T-cell (primary cell): ENCODE measurements around the gene CTNNA3. TPM values are rescaled to one million over a fixed set of nuclear protein-coding genes. Genes with fewer than 3 reads are reported as not detected.
"Not testable (repeated sequence)": the region's sequence is repeated elsewhere in the genome, so short reads cannot be mapped to it uniquely, and the experiment has no call there.

Source experiments
- ATAC-seq, 4 experiments: fragments of 200-7000 bp in 3 of 4; fragments of 150-1000 bp in 1 of 4; cut with Tn5 transposase; replicated peaks in 1 of 4; 1 replicate in 3 of 4; 2 replicates in 1 of 4; pipeline ENCODE4 v1.10.0; 2021; ENCODE audit warnings: moderate library complexity in 3 of 4, mild to moderate bottlenecking in 2 of 4, moderate number of reproducible peaks in 1 of 4
- CTCF ChIA-PET, 2 donors: fragments of 300-600 bp; sonication (Branson Sonifier 250); formaldehyde crosslinking; loops; one replicate each; lab custom pipeline; 2022; ENCODE audit warnings: antibody characterized with exemption in 2 of 2; lab: Charles Lee
- POLR2A ChIA-PET, 2 donors: fragments of 300-600 bp; sonication (Branson Sonifier 250); formaldehyde crosslinking; loops; one replicate each; lab custom pipeline; 2022; ENCODE audit warnings: antibody characterized with exemption in 2 of 2; lab: Charles Lee
- DNase-seq, 35 experiments: peaks; one replicate each; pipeline versions ENCODE4 v3.0.0 to v3.0.0-alpha.2; 2013 to 2023
- H3K27ac ChIP-seq: one replicate; pipeline ENCODE4 v1.5.1; 2013; ENCODE audit warnings: low read length
- H3K27me3 ChIP-seq, 2 experiments: replicated peaks in 1 of 2; 1 replicate in 1 of 2; 2 replicates in 1 of 2; pipeline versions ENCODE4 v1.6.1 to v1.7.0; 2013; ENCODE audit warnings: low read length in 1 of 2, mixed read lengths in 1 of 2; ENCODE audit not compliant: control insufficient read depth in 2 of 2, insufficient read depth in 2 of 2; ENCODE audit errors: extremely low read depth in 1 of 2
- H3K36me3 ChIP-seq, 2 donors: 1 replicate in 1 of 2; 2 replicates in 1 of 2; pipeline versions ENCODE4 v1.6.1 to v1.7.0; 2013; ENCODE audit warnings: low read length in 1 of 2; ENCODE audit not compliant: control insufficient read depth in 2 of 2, insufficient read depth in 1 of 2; ENCODE audit errors: extremely low read depth in 1 of 2
- H3K4me1 ChIP-seq, 2 experiments: 1 replicate in 1 of 2; 2 replicates in 1 of 2; pipeline versions ENCODE4 v1.6.1 to v1.7.0; 2013; ENCODE audit warnings: low read length in 2 of 2, mixed read lengths in 1 of 2; ENCODE audit not compliant: insufficient read depth in 2 of 2, control insufficient read depth in 1 of 2; ENCODE audit errors: extremely low read depth in 1 of 2
- H3K4me3 ChIP-seq, 2 donors: 1 replicate in 1 of 2; 2 replicates in 1 of 2; pipeline versions ENCODE4 v1.5.1 to v1.7.0; 2013; ENCODE audit warnings: mild to moderate bottlenecking in 2 of 2, low read length in 1 of 2, moderate library complexity in 1 of 2; ENCODE audit not compliant: control insufficient read depth in 1 of 2; ENCODE audit errors: extremely low read depth in 1 of 2
- H3K9me3 ChIP-seq: 2 replicates; pipeline ENCODE4 v1.7.0; 2013
- H3K27ac Mint-ChIP-seq, 2 donors: one replicate each; pipeline ENCODE4 v1.8.0; 2020 to 2021; ENCODE audit warnings: mild to moderate bottlenecking in 2 of 2, mixed read lengths in 2 of 2
- H3K27me3 Mint-ChIP-seq, 2 donors: one replicate each; pipeline ENCODE4 v1.8.0; 2021 to 2022; ENCODE audit warnings: mixed read lengths in 2 of 2
- H3K36me3 Mint-ChIP-seq: one replicate; pipeline ENCODE4 v1.8.0; 2021; ENCODE audit warnings: mixed read lengths
- H3K4me1 Mint-ChIP-seq, 3 donors: one replicate each; pipeline ENCODE4 v1.8.0; 2020 to 2022; ENCODE audit warnings: mixed read lengths in 3 of 3, mild to moderate bottlenecking in 1 of 3
- H3K4me3 Mint-ChIP-seq, 3 donors: one replicate each; pipeline ENCODE4 v1.8.0; 2020 to 2022; ENCODE audit warnings: mild to moderate bottlenecking in 3 of 3, mixed read lengths in 3 of 3, moderate library complexity in 3 of 3
- H3K9me3 Mint-ChIP-seq, 3 donors: one replicate each; pipeline ENCODE4 v1.8.0; 2020 to 2022; ENCODE audit warnings: mixed read lengths in 3 of 3
- WGBS: methylation state at CpG from one replicate; pipeline ENCODE4 v1.1.5; 2013; ENCODE audit warnings: missing lambda C conversion rate; ENCODE audit not compliant: insufficient coverage; 5-methylcytosine and 5-hydroxymethylcytosine counted together
- total RNA-seq, 35 experiments: library from RNA in 6 of 35; stranded (reverse) in 6 of 35; fragments of 120-200 nt in 1 of 35; gene quantifications; one replicate each; pipeline versions ENCODE4 v1.2.1 to v1.2.4 and lab custom pipeline; 2013 to 2026

The CTNNA3 gene
- total RNA-seq, 5 donors from 2014 or later (not counting 1 experiment from before 2014, with no cell fraction given) = 0.88 TPM; not detected in 4

- Histone ChIP-seq H3K9me3 (peaks cover 4% of the 10 kb centered on the region), H3K36me3 (no peaks in the 10 kb centered on the region), H3K4me3 (no peak overlapping the region), H3K27me3 (peaks cover 0 to 5% of the 10 kb centered on the region in 2 experiments), H3K4me1 (no peaks in the 10 kb centered on the region), H3K27ac (no peak overlapping the region)
- H3K27ac Mint-ChIP-seq = no peak overlapping the region
- POLR2A ChIA-PET = no interaction called here
- H3K4me1 Mint-ChIP-seq = no peaks in the 10 kb centered on the region
- peaks cover 4 to 8% of the 10 kb centered on the region in 2 donors for H3K27me3 Mint-ChIP-seq
- ATAC-seq = no peak
- DNase-seq = no peak
- peaks cover 16 to 57% (median 44%) of the 10 kb centered on the region in 3 donors for H3K9me3 Mint-ChIP-seq
- WGBS = no CpG with 5 or more reads among the region's 2 CpGs
- CTCF ChIA-PET = no interaction called here
- H3K4me3 Mint-ChIP-seq = no peak overlapping the region
- peaks cover 15% of the 10 kb centered on the region for H3K36me3 Mint-ChIP-seq
These were observed 108.2 kb downstream of the CTNNA3 start for GRCh38 chr10:67587771-67588170.

GRCh38 chr10:67575532-67575931 lies 120.5 kb downstream of the CTNNA3 start:
- no peak for DNase-seq
- Mint-ChIP-seq H3K27me3 (no peaks in the 10 kb centered on the region), H3K4me3 (no peak overlapping the region), H3K36me3 (no peaks in the 10 kb centered on the region), H3K9me3 (peaks cover 0 to 5% (median 0%) of the 10 kb centered on the region in 3 donors), H3K4me1 (no peaks in the 10 kb centered on the region), H3K27ac (no peak overlapping the region)
- 71% methylated on average over 1 of the region's 1 CpG for WGBS
- ChIA-PET POLR2A (no interaction called here), CTCF (no interaction called here)
- no peak overlapping the region for H3K4me3 ChIP-seq
- no peaks in the 10 kb centered on the region for H3K27me3 ChIP-seq
- H3K4me1 ChIP-seq = no peaks in the 10 kb centered on the region
- H3K36me3 ChIP-seq = no peaks in the 10 kb centered on the region
- no peaks in the 10 kb centered on the region for H3K9me3 ChIP-seq
- ATAC-seq = no peak
- no peak overlapping the region for H3K27ac ChIP-seq

GRCh38 chr10:67573484-67573883 lies 122.5 kb downstream of the CTNNA3 start:
- no peaks in the 10 kb centered on the region for H3K4me1 Mint-ChIP-seq
- no peak overlapping the region for H3K4me3 Mint-ChIP-seq
- no peaks in the 10 kb centered on the region for H3K27me3 Mint-ChIP-seq
- ChIA-PET POLR2A (no interaction called here), CTCF (interaction anchor here in 1 of 2 donors (1.0 kb wide), 1 partner anchor 215 kb away, joined by 3 read pairs; no protein-coding TSS in a partner anchor)
- H3K9me3 Mint-ChIP-seq = no peaks in the 10 kb centered on the region
- no CpG with 5 or more reads among the region's 1 CpG for WGBS
- Histone ChIP-seq H3K27me3 (no peaks in the 10 kb centered on the region), H3K9me3 (no peaks in the 10 kb centered on the region), H3K4me1 (no peaks in the 10 kb centered on the region), H3K27ac (no peak overlapping the region), H3K36me3 (no peaks in the 10 kb centered on the region), H3K4me3 (no peak overlapping the region)
- ATAC-seq (no peak), DNase-seq (no peak)
- no peak overlapping the region for H3K27ac Mint-ChIP-seq
- H3K36me3 Mint-ChIP-seq = no peaks in the 10 kb centered on the region

GRCh38 chr10:67571503-67571902 lies 124.5 kb downstream of the CTNNA3 start:
- H3K36me3 ChIP-seq = no peaks in the 10 kb centered on the region
- no peaks in the 10 kb centered on the region for H3K27me3 ChIP-seq
- H3K27ac ChIP-seq = no peak overlapping the region
- no peak overlapping the region for H3K4me3 ChIP-seq
- 82% methylated on average over 2 of the region's 5 CpGs for WGBS
- POLR2A ChIA-PET = no interaction called here
- no peaks in the 10 kb centered on the region for H3K9me3 Mint-ChIP-seq
- CTCF ChIA-PET = no interaction called here
- no peaks in the 10 kb centered on the region for H3K27me3 Mint-ChIP-seq
- no peak for ATAC-seq
- H3K4me1 ChIP-seq = no peaks in the 10 kb centered on the region
- no peaks in the 10 kb centered on the region for H3K36me3 Mint-ChIP-seq
- DNase-seq = no peak
- no peak overlapping the region for H3K27ac Mint-ChIP-seq
- no peaks in the 10 kb centered on the region for H3K9me3 ChIP-seq
- H3K4me1 Mint-ChIP-seq = no peaks in the 10 kb centered on the region
- H3K4me3 Mint-ChIP-seq = no peak overlapping the region

- H3K4me1 Mint-ChIP-seq, CTCF ChIA-PET, POLR2A ChIA-PET, H3K9me3 Mint-ChIP-seq, H3K4me3 Mint-ChIP-seq, H3K27ac ChIP-seq, H3K9me3 ChIP-seq, H3K36me3 ChIP-seq, H3K27me3 ChIP-seq, H3K4me1 ChIP-seq, H3K27ac Mint-ChIP-seq, H3K36me3 Mint-ChIP-seq, H3K4me3 ChIP-seq, ATAC-seq, DNase-seq: not testable (repeated sequence)
- 97% methylated on average over 12 of the region's 14 CpGs for WGBS
- H3K27me3 Mint-ChIP-seq = peaks cover 9 to 24% of the 10 kb centered on the region in 2 donors
These were observed 137.7 kb downstream of the CTNNA3 start for GRCh38 chr10:67558311-67558710.

- ChIA-PET CTCF (no interaction called here), POLR2A (no interaction called here)
- Histone ChIP-seq H3K27me3 (peaks cover 0 to 6% of the 10 kb centered on the region in 2 experiments), H3K36me3 (no peaks in the 10 kb centered on the region), H3K4me3 (no peak overlapping the region), H3K4me1 (no peaks in the 10 kb centered on the region), H3K9me3 (no peaks in the 10 kb centered on the region), H3K27ac (no peak overlapping the region)
- H3K27ac Mint-ChIP-seq = no peak overlapping the region
- H3K4me3 Mint-ChIP-seq = no peak overlapping the region
- WGBS = no CpG with 5 or more reads among the region's 3 CpGs
- no peaks in the 10 kb centered on the region for H3K36me3 Mint-ChIP-seq
- H3K4me1 Mint-ChIP-seq = no peaks in the 10 kb centered on the region
- no peak for ATAC-seq
- H3K9me3 Mint-ChIP-seq = no peaks in the 10 kb centered on the region
- peaks cover 7 to 15% of the 10 kb centered on the region in 2 donors for H3K27me3 Mint-ChIP-seq
- DNase-seq = no peak
These were observed 142.7 kb downstream of the CTNNA3 start for GRCh38 chr10:67553254-67553653.
